ENCODE results near the gene SLC6A18.

DNA sequence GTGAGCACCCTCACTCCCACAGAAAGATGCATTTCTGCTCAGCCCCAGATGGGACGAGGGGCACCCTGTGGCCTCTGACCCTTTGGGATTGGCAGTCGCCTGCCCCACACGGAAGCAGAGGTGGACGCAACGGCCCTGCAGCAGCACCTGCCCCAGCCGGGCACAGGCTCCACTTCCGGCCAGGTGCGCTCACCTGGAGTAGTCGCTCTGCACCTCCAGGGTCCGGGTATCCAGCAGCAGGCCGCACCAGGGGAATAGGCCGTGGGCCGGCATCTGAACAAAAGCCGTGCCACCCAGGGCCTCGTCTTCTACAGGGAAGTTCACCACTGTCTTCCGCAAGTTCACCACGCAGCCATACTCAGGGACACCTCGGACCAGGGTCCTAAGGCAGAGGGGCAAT is 39.0 kb downstream of the SLC6A18 start:
- no peak for TF ChIP-seq POLR2A (IDR thresholded peaks at IDR 0.05; ENCODE audit: low read depth, low read length)
- no peak for TF ChIP-seq MXI1 (IDR thresholded peaks at IDR 0.05; ENCODE audit: borderline replicate concordance, low read depth, low read length)
- no peak for TF ChIP-seq CTCF (conservative IDR thresholded peaks at IDR 0.05; ENCODE audit: low read depth, low read length)
- no peak for TF ChIP-seq NFE2L2 (IDR thresholded peaks at IDR 0.05; ENCODE audit: low read depth, low read length)
- no peak for TF ChIP-seq BHLHE40 (IDR thresholded peaks at IDR 0.05; ENCODE audit: low read depth, low read length)
